GM12801 (cell line): Measurements from ENCODE around the gene YJU2.

Experiments used
- CTCF ChIP-seq: IDR thresholded peaks from one replicate; pipeline ENCODE4 v1.5.1; 2011; ENCODE audit warnings: control low read depth; ENCODE audit not compliant: insufficient read length; ENCODE audit errors: extremely low read depth

Gene YJU2

GRCh38 chr19:4295972-4296771, 49.3 kb downstream of the YJU2 start:
- TF ChIP-seq CTCF = no peak

- no peak for TF ChIP-seq CTCF
Measured at GRCh38 chr19:4297901-4298809, 51.3 kb downstream of the YJU2 start.

- no peak for TF ChIP-seq CTCF
Measured at GRCh38 chr19:4298810-4299550, 52.1 kb downstream of the YJU2 start.

- no peak for TF ChIP-seq CTCF
Measured at GRCh38 chr19:4300589-4300988, 53.7 kb downstream of the YJU2 start.

- TF ChIP-seq CTCF = no peak
Measured at GRCh38 chr19:4301590-4302242, 54.8 kb downstream of the YJU2 start.

GRCh38 chr19:4302243-4302640, 55.4 kb downstream of the YJU2 start, which contains the start of gene TMIGD2:
Gene TMIGD2, minus strand, starts transcription at chr19:4302389. Its CDS starts 4 bp downstream, at chr19:4302385.
- no peak for TF ChIP-seq CTCF
